Esophagus squamous epithelium (tissue), 5 donors: ENCODE measurements around the gene ATG9B. TPM values are rescaled to one million over a fixed set of nuclear protein-coding genes. Genes with fewer than 3 reads are reported as not detected.

Experiments used
- DNase-seq: peaks from one replicate; lab custom pipeline; 2025; lab: John Stamatoyannopoulos, UW
- H3K27ac ChIP-seq, 4 donors: fragments of 200-600 bp; sonication (generic); one replicate each; pipeline ENCODE4 v1.5.1; 2016 to 2019; ENCODE audit warnings: mild to moderate bottlenecking in 1 of 4
- H3K27me3 ChIP-seq, 4 donors: fragments of 200-600 bp; sonication (generic); 1 replicate in 3 of 4; 2 replicates in 1 of 4; pipeline versions ENCODE4 v1.5.1 to v1.6.0; 2017 to 2021; ENCODE audit warnings: antibody characterized with exemption in 1 of 4
- H3K36me3 ChIP-seq, 3 donors: fragments of 200-600 bp; sonication (generic); one replicate each; pipeline ENCODE4 v1.5.1; 2016 to 2019
- H3K4me1 ChIP-seq, 3 donors: fragments of 200-600 bp; sonication (generic); one replicate each; pipeline ENCODE4 v1.5.1; 2017 to 2019
- H3K4me3 ChIP-seq, 4 donors: fragments of 200-600 bp; sonication (generic); 1 replicate in 3 of 4; 2 replicates in 1 of 4; pipeline ENCODE4 v1.5.1; 2016 to 2019; ENCODE audit warnings: mild to moderate bottlenecking in 2 of 4, moderate library complexity in 1 of 4
- H3K9me3 ChIP-seq, 3 donors: fragments of 200-600 bp; sonication (generic); one replicate each; pipeline ENCODE4 v1.5.1; 2016 to 2019
- CTCF ChIP-seq, 6 experiments: fragments of 450-650 bp in 4 of 6; fragments of 200-600 bp in 2 of 6; sonication (generic) in 2 of 6; IDR thresholded peaks; one replicate each; pipeline ENCODE4 v1.5.1; 2016 to 2019; ENCODE audit warnings: antibody characterized with exemption in 6 of 6, mild to moderate bottlenecking in 4 of 6, moderate library complexity in 4 of 6
- POLR2A ChIP-seq, 4 donors: fragments of 450-650 bp; IDR thresholded peaks; one replicate each; pipeline ENCODE4 v1.6.1; 2017; ENCODE audit warnings: antibody characterized with exemption in 4 of 4, mild to moderate bottlenecking in 4 of 4, moderate library complexity in 3 of 4
- whole genome bisulfite sequencing, 2 donors: methylation state at CpG; one replicate each; pipeline ENCODE4 v1.1.5; 2018; 5-methylcytosine and 5-hydroxymethylcytosine counted together
- intact Hi-C: fragments of 100-400 bp; cut with DNase I; formaldehyde crosslinking; loops from one replicate; pipeline ENCODE4 v1.15.0; 2022
- total RNA-seq, 4 donors: library from RNA; depleted of rRNA; stranded (reverse); fragments of >200 nt; gene quantifications; one replicate each; pipeline ENCODE4 v1.1.0, GENCODE V29; 2016
- donor health status: DM: yes; HTN: yes; CAD: no.

Gene ATG9B
- total RNA-seq, 4 donors from 2014 or later, result 1.5 to 45.2 (median 12.8) TPM

- DNase-seq, result no peak
- Histone ChIP-seq H3K4me1 (peaks cover 27 to 43% (median 43%) of the 10 kb centered on the region in 3 donors), H3K4me3 (no peak overlapping the region), H3K27ac (no peak overlapping the region), H3K9me3 (no peaks in the 10 kb centered on the region), H3K36me3 (peaks cover 0 to 16% (median 0%) of the 10 kb centered on the region in 3 donors), H3K27me3 (peaks cover 0 to 4% (median 0%) of the 10 kb centered on the region in 4 donors)
- WGBS, 2 donors, result 86 to 97% methylated on average over 4 to 6 of the region's 6 CpGs
- intact Hi-C loops, result no loop called here
- TF ChIP-seq POLR2A (IDR thresholded peaks at IDR 0.05), result no peak
These were observed 32.0 kb upstream of the ATG9B start for GRCh38 chr7:151056283-151056665.

DNA sequence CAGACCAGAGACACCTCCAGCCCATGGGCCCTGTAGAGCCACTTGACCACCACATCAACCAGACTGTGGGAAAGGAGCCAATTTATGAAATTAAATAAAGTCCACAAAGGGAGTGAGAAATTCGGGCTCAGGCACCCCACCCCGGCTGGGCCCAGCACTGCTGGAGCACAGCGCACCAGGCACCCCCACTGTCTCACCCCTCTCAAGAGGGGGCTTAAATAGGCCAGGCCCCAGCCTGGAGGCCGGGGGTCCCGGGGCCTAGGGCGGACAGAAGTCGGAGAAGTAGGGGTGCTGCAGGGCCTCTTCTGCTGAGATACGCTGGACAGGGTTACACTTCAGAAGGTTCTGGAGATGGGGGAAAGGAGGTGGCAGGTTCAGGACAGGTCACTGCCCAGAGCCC is 29.5 kb upstream of the ATG9B start:
- H3K27ac ChIP-seq, result no peak overlapping the region
- intact Hi-C loops, result no loop called here
- H3K36me3 ChIP-seq, result peaks cover 0 to 16% (median 0%) of the 10 kb centered on the region in 3 donors
- H3K4me1 ChIP-seq, result peaks cover 18 to 30% (median 29%) of the 10 kb centered on the region in 3 donors
- peaks cover 0 to 19% (median 0%) of the 10 kb centered on the region in 4 donors for H3K27me3 ChIP-seq
- TF ChIP-seq POLR2A (IDR thresholded peaks at IDR 0.05), result no peak
- no peak for TF ChIP-seq CTCF (IDR thresholded peaks at IDR 0.05)
- no peaks in the 10 kb centered on the region for H3K9me3 ChIP-seq
- no peak for DNase-seq
- WGBS, 2 donors, result 88 to 89% methylated on average over 5 to 8 of the region's 8 CpGs
- no peak overlapping the region for H3K4me3 ChIP-seq

GRCh38 chr7:151053096-151053495 is 28.8 kb upstream of the ATG9B start:
- Histone ChIP-seq H3K36me3 (peaks cover 0 to 16% (median 0%) of the 10 kb centered on the region in 3 donors), H3K4me1 (peaks cover 14 to 24% (median 23%) of the 10 kb centered on the region in 3 donors), H3K4me3 (no peak overlapping the region), H3K27me3 (peaks cover 0 to 19% (median 0%) of the 10 kb centered on the region in 4 donors), H3K9me3 (no peaks in the 10 kb centered on the region), H3K27ac (no peak overlapping the region)
- 81 to 90% methylated on average over 2 of the region's 4 CpGs for WGBS, 2 donors
- DNase-seq, result no peak
- TF ChIP-seq POLR2A (IDR thresholded peaks at IDR 0.05) (no peak), CTCF (IDR thresholded peaks at IDR 0.05) (no peak)
- intact Hi-C loops, result no loop called here

DNA sequence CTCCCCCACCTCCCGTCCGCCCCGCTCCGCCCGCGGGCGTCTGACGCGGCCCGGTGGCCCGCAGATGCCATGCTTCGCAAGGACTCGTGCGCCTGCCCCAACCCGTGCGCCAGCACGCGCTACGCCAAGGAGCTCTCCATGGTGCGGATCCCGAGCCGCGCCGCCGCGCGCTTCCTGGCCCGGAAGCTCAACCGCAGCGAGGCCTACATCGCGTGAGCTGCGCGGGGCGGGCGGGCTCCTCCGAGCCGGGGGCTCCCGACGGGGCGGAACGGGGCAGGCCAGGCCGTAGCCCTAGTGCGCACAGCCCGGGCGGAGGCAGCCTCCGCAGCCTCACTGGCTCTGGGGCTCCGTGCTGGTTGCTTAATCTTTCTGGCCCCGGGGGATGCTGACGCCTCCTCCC is 26.8 kb upstream of the ATG9B start:
- no peak for DNase-seq
- TF ChIP-seq CTCF (IDR thresholded peaks at IDR 0.05), result no peak
- TF ChIP-seq POLR2A (IDR thresholded peaks at IDR 0.05), result no peak
- H3K36me3 ChIP-seq, result peaks cover 0 to 17% (median 0%) of the 10 kb centered on the region in 3 donors
- no peak overlapping the region for H3K27ac ChIP-seq
- no peaks in the 10 kb centered on the region for H3K9me3 ChIP-seq
- H3K4me3 ChIP-seq, result peak overlapping the region in 2 of 4 donors; percentile 5 to 41
- 0 to 38% methylated on average over 3 to 10 of the region's 50 CpGs for WGBS, 2 donors
- intact Hi-C loops, result no loop called here
- peaks cover 0 to 19% (median 0%) of the 10 kb centered on the region in 4 donors for H3K27me3 ChIP-seq
- H3K4me1 ChIP-seq, result peaks cover 10 to 24% (median 11%) of the 10 kb centered on the region in 3 donors

DNA sequence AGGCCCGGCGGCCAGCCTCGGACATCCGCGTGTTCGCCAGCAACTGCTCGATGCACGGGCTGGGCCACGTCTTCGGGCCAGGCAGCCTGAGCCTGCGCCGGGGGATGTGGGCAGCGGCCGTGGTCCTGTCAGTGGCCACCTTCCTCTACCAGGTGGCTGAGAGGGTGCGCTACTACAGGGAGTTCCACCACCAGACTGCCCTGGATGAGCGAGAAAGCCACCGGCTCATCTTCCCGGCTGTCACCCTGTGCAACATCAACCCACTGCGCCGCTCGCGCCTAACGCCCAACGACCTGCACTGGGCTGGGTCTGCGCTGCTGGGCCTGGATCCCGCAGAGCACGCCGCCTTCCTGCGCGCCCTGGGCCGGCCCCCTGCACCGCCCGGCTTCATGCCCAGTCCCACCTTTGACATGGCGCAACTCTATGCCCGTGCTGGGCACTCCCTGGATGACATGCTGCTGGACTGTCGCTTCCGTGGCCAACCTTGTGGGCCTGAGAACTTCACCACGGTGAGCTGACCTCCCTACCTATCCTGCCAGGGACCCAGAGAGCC is 24.7 kb upstream of the ATG9B start:
- WGBS, 2 donors, result 87 to 93% methylated on average over 18 of the region's 38 CpGs
- H3K9me3 ChIP-seq, result no peaks in the 10 kb centered on the region

More for the DNA sequence above, 24.7 kb upstream of the ATG9B start:
- Histone ChIP-seq H3K4me3 (no peak overlapping the region), H3K27ac (no peak overlapping the region), H3K36me3 (peaks cover 0 to 31% (median 0%) of the 10 kb centered on the region in 3 donors), H3K4me1 (peaks cover 10 to 24% (median 11%) of the 10 kb centered on the region in 3 donors), H3K27me3 (peaks cover 0 to 19% (median 0%) of the 10 kb centered on the region in 4 donors)
- intact Hi-C loops, result no loop called here
- TF ChIP-seq CTCF (IDR thresholded peaks at IDR 0.05), result no peak
- TF ChIP-seq POLR2A (IDR thresholded peaks at IDR 0.05), result no peak
- no peak for DNase-seq
